GM19238 (cell line): ENCODE results near the gene AXIN1.

Source experiments
- DNase-seq: peaks from one replicate; pipeline ENCODE4 v3.0.0; 2011; ENCODE audit warnings: low spot score; ENCODE audit not compliant: insufficient read length

AXIN1 gene

DNA sequence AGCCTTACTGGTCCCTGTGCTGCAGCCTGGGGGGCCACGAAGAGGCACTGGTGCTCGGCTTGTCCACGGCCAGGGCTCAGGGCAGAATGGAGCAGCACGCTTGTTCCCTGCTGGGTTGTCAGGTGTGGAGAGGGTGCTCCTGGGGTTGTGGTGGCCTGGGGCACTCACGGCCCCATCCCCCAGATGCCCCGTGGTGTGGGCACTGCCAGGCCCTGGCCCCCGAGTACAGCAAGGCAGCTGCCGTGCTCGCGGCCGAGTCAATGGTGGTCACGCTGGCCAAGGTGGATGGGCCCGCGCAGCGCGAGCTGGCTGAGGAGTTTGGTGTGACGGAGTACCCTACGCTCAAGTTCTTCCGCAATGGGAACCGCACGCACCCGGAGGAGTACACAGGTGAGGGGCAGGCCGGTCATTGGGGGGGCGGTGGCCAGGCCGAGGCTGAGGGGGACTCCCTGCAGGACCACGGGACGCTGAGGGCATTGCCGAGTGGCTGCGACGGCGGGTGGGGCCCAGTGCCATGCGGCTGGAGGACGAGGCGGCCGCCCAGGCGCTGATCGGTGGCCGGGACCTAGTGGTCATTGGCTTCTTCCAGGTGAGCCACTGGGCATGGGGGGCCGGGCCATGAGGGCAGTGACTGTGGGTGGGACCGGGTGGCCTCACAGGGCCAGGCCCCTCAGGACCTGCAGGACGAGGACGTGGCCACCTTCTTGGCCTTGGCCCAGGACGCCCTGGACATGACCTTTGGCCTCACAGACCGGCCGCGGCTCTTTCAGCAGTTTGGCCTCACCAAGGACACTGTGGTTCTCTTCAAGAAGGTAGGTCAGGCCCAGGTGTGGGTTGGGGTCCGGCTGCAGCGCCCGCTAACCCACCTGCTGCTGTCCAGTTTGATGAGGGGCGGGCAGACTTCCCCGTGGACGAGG, 68.1 kb downstream of the AXIN1 start:
- no peak for DNase-seq

DNA sequence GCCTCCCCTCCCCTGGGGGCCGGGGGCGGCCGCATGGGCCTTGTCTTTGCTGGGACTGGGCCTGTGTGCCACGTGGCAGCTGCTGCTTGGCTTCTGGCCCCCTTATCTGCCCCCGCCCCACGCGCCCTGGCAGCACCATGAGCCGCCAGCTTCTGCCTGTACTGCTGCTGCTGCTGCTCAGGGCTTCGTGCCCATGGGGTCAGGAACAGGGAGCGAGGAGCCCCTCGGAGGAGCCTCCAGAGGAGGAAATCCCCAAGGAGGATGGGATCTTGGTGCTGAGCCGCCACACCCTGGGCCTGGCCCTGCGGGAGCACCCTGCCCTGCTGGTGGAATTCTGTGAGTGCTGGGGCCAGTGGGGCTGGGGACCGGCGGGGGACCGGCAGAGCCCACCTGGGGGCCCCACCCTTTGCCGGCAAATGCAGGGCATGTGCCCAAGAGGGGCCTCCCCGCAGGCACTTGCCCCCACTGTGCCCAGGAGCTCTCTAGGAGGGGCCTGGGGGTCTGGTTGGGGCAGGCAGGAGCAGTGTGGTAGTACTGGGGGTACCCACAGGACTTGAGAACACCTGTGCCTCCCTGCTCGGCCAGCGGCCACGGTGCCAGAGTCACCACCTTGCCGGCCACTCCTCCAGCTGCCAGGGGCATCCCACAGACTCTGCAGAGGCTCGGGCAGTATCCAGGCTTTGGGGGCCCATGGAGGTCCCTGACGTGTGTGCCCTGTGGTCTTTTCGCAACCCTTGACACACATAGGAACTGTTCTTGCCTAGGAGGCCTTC, 69.3 kb downstream of the AXIN1 start, which contains the start of gene PDIA2:
TSS of gene PDIA2 (plus strand) at position 132 of the 773 bp plus-strand sequence. CDS start at position 138, 6 bp downstream.
- no peak for DNase-seq

DNA sequence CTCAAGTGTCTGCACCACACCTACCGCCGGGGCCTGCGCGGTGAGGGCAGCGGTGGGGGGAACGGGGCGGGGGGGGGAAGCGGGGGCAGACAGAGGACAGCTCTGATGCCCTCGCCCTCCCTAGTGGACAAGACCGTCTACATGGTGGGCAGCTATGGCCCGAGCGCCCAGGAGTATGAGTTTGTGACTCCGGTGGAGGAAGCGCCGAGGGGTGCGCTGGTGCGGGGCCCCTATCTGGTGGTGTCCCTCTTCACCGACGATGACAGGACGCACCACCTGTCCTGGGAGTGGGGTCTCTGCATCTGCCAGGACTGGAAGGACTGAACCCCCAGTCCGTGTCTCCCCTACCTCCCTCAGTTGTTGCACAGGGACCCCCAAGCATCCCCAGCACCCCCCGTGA, 70.0 kb downstream of the AXIN1 start:
- DNase-seq = no peak

DNA sequence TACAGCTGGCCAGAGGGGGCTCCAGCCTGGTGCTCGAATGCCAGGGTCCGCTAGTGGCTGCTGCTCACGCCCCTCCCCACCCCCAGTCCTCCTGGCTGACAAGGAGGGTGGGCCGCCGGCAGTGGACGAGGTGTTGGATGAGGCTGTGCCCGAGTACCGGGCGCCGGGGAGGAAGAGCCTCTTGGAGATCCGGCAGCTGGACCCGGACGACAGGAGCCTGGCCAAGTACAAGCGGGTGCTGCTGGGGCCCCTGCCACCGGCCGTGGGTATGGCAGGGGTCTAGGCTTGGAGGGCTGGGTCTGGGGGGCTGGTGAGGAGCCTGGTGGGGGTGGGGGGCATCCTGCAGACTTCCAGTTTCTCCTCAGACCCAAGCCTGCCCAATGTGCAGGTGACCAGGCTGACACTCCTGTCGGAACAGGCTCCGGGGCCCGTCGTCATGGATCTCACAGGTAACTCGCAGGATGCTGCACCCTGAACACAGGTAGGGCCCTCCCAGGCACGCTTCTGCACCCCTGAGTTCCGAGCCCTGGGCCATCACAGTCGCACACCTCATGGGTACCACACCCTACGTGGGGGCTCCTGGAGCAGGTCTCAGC, 70.8 kb downstream of the AXIN1 start:
- DNase-seq = no peak

DNA sequence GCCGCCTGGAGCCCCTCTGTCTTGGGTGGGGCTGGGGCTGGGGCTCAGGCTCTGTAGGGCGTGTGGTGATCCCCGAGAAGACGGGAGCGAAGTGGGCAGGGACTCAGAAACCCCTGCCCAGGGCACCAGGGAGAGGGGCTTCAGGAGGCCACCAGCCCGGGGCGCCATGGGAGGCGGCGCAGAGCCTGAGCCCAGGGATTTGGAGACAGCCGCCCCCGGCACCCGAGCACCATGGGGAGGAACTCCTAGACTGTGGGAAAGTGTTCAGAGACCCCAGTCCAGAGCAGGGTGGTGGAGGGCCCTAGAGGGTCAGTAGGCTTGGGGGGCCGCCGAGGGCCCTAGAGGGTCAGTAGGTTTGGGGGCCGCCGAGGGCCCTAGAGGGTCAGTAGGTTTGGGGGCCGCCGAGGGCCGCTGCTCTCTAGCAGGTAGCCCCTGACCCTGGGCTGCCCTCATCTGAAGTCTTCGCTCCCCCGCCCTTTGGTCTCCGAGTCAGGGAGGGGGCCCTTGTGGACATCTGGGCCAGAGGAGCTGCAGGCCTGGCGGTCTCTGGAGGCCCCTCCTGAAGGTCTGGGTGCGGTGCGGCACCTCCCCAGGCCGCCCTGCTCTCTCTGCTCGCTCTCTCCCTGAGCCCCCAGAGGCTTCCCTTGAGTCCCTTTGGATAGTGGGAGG, 71.4 kb downstream of the AXIN1 start:
- no peak for DNase-seq

DNA sequence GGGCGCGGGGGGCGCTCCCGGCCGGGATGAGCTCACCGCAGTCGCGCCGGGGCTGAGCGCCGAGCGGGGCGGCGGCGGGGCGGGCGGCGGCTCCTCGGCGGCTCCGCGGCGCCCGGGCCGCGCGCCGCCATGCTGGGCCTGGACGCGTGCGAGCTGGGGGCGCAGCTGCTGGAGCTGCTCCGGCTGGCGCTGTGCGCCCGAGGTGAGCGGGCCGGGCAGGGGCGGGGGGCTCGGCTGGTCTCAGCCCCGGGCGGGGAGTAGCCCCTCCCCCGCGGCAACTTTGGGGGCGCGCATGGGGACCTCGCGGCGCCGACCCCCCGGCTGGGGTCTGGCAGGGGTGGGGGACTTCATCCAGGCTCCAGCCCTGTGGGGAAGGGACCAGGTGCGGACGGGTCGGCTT, 72.0 kb downstream of the AXIN1 start, which contains the start of gene ARHGDIG:
TSS of gene ARHGDIG (plus strand) at position 40 of the 400 bp plus-strand sequence. CDS start at position 130, 90 bp downstream.
- no peak for DNase-seq

DNA sequence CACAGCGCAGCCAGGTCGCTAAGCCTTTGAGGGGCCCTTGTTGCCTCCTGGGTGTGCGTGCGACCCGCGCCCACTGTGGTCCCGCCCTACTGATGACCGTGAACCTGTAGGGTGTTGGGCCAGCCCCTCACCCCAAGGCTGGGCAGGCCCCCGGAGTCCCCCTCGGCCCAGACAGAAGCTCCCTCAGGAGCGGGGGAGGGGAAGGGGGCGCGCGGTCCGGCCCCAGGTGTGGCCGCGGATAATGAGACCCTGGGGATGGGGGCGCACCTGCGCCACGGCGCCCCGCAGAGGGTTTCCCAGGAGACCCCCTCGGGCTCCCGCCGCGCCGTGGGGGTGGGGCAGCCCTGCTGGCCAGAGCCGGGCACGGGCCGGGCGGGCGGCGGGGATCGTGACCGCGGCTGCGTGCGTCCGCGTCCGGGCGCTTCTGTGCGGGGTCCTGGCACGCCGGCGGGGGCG, 72.5 kb downstream of the AXIN1 start:
- DNase-seq = no peak

DNA sequence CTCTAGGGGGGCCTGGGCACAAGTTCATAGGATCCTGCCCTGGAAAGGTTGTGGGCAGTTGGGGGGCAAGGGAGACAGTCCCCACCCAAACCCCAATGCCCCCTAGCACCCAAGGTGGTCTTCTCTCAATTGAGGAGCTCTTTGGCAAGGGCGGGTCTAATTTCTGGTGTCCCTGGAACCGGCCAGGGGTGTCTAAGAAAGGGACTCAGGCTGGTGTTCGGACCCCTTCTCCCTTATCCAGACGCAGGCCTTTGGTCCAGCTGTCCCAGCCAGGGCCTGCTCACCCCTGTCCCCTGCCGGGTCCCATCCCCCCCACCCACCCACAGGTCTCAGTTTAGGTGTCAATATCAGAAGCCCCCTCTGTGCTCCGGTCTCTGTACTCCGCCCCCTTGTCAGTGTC, 73.0 kb downstream of the AXIN1 start:
- no peak for DNase-seq

DNA sequence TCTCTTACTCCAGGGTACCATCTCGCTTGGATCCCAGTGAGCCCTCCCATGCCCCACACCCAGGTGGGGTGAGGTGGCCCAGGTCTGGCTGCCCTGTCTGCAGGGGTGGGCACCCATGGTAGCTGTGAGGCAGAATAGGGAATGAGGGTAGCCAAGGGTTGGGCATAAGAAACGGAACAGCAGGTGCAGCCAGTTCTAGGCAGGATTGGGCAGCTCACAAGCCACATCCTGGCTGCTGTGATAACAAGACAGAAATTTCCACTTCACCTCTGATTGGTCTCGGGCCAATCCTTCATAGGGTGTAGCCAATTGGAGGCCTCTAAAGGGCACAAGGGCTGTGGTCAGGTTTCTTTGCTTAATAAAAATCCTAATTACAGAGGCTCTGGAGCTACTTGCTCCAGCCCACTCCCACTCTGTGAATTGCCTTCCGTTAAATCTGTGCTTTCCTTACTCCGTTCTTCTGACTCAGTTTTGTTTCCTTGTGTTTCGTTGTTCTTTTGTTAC, 73.6 kb downstream of the AXIN1 start:
- peak; percentile 65 for DNase-seq

DNA sequence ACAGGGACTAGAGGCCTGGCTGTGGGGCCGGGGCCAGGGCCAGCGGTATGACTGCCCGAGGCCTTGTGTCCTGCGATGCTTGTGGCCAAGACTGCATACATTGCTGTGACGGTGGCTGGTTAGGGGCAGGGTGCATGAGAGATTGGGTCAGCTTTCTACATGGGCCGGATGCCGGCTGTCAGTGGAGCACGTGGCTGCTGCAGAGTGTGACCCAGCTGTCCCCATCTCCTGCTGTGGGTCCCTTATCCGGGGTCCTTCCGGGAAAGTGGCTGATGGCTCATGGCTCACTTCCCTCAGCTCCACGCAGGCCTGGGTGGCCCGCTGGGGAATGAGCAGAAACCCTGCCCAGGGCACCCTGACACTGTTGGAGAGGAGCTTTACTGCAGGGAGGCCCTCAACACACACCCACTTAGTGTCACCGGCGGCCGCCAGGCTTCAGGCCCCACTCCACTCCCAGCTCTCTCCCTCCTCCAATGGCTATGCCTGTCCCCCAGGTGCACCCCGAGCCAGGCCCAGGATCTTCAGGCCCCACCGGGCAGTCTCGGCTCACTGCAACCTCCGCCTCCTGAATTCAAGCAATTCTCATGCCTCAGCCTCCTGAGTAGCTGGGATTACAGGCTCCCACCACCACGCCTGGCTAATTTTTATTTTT, 76.0 kb downstream of the AXIN1 start:
- DNase-seq = no peak

DNA sequence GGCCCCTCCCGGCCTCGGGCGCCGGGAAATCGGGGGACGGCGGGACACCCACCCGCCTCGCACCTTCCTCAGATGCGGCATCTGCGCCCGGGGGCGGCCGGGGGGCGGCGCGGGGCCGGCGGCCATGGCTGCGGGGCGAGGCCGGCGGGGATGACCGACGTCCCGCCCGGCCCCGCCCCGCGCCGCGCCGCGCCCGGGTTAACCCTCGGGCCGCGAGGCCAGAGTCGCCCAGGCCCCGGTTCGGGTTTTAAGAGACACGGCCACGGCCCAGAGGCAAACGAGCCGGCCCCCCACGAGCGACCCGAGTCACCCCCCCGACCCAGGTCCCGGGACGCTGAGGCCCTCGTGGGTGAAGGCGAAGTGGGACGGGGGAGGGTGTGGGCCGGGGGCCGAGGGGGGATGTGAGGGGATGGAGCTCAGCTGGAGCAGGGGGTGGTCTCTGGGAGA, 76.7 kb downstream of the AXIN1 start, which contains the start of gene RGS11:
TSS of gene RGS11 (minus strand) at position 159 of the 447 bp plus-strand sequence. CDS start at position 126, 33 bp downstream.
- no peak for DNase-seq

DNA sequence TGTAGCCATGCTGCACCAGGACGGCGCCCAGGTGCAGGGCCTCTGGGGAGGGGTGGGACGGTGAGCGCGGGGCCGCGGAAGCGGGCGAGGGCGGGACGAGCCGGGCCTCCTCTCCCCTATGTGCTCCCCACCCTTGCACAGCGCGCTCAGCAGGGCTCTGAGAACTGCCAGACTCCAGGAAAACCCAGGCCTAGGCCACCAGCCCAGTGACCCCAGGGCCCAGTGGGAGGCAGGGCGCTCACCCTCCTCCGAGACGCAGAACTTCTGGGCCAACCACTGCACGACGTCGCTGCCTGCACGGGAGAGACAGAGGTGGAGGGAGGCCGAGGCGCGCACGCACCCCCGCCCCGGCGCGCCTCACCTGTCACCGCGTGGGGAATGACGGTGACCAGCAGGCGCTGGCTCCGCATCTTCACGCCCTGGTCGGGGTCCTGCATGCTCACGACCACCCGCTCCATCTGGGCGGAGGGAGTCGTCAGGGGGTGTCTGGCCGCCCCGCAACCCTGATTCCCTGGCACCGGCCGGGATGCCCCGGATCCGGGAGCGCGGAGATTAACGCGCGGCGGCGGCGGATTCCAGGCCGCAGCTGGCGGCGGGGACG, 77.4 kb downstream of the AXIN1 start:
- DNase-seq = no peak

DNA sequence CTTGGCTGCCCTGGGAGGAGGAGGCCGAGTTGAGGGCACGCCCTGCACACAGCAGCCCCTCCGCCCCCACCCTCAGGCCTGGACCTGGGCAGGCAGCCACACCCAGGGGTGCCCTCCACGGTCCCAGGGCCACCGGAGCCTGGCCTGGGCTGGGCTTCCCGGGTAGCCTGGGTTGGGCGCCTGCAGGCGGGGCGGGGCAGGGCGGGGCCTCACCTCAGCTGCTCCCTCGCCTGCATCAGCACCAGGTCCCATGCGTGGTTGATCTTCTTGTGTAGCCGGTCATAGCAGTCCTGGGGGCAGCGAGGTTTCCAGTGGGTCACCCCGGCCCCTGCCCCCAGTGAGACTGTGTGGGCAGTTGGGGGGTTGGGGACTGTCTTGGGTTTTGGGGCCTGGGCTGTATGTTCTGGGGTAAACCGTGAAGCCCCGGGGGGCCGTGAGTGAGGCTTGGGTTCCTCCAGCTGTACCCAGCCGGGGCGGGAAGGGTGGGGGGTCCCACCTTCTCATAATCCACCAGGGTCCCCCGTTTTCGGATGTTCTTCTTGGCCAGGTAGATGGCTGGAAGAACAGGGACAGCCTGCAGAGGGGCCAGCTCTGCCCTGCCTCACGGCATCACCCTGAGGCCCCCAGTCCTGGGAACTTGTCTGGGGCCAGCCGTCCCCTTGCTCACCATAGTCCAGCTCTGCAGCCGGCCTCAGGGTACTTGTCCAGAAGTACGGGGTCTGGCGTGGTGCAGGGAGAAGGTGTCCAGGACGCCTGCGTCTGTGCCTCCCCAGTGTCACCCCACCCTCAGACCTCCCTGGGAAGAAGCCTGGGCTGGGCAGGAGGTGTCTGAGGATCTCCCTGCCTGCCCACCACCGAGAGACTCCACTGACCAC, 78.7 kb downstream of the AXIN1 start:
- DNase-seq = no peak

DNA sequence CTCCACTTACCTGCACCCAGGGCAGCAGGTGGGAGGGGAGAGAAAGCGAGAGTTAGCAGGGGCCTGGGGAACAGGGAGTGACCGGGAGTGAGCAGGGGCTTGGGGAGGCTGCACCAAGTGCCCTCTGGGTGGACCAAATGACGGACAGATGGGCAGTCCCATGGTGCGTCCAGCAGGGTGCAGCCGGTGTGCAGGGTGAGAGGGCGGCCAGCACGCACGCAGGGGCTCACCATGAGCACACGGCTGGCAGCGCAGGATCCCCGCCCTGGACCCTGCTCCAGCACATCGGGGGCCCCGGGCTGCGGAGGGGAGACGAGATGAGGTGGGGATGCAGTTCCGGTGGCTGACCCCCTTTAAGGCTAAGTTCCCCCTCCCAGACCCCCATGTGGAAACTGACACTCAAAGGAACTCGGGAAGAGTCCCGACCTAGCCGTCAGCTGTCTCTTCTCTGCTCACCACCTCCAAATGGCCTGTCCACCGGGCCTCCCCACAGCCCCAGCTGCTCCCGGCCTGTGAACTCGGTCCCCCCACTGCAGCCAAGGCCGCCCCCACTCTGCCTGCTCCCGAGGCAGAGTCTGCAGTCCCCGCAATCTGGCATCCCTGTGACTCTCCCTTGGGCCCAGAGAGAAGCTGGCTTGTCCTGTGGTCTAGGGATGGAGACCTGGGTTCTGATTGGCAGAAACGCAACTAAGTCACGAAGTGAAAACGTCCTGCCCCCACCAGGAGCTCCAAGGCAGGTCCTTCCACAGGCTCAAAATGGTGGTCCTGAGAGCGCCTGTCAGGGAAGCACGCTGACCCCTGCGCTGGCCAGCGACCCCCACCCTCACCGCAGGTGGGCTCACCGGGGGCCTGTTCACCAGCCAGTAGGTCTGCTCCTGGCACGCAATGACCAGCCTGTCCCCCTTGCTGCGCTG, 79.6 kb downstream of the AXIN1 start:
- DNase-seq = no peak

DNA sequence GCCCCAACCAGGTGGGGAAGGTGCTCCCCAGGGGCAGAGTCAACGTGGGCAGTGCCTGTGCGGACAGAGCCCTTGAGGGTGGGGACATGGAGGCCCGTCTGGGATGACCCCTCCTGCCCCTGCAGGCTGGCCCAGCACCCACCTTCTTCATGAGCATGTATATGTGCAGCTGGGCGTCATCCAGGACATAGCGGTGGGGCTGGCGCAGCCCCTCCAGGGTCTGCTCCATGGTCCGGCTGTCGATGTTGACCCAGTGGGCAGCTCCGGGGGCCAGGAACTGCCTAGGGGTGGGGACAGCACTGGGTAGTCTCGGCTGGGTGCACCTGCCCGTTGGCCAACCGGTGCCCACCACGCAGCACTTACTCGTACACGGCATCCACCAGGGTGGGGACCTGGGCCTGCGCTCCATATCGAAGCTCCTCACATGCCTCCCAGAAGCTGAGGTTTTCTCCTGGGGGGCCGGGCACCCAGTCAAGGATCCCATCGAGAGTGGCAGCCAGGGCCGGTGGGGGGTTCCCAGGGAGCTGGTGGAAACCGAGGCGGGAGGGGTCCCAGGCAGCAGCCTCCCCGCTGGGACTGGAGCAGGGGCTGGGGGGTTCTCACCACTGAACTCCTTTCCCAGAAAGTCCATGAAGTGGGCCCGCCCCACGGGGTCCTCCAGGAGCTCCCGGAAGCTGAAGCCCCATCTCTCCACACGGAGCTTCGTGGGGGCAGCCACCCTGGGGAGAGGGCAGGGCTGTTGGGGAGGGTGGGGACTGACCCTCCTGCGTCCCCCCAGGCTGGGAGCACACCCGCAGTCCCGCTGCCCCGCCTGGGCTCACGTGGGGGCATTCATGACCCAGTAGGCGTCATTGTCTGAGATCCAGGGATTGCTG, 81.9 kb downstream of the AXIN1 start:
- DNase-seq = no peak

DNA sequence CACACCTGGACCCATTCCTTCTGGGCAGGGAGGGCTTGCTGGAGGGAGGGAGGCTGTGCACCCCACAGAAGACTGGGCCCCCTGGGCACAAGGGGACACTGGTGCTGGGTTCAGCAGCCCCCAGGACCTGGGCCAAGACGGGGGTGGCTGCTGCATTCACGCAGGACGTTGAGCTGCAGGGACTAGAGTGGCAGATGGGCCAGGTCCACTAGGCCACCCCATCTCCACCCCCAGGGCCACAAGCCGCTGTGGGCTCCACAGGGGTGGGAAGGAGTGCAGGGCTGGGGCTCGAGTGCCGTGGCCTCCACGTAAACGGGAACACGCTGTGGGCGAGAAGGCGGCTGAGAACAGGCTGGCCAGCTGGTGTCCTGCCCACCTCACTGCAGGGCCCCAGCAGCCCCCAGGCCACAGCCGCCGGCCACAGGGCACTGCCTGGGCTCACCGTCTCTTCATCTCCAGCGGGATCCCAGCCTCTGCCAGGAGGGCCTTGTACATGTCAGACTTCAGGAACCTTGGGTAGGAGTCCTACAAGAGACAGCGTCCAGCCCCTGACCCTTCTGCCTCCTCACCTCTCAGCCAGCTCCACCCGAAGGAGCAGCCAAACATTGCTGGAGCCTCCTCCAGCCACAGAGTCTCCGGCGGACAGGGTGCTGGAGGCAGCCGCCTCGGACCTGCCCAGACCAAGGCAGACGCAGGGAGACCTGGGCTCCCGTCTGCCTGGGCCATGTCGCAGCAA, 83.3 kb downstream of the AXIN1 start:
- DNase-seq = no peak
